CD14-positive monocyte (primary cell): Measurements from ENCODE around the gene C9. TPM values are rescaled to one million over a fixed set of nuclear protein-coding genes. Genes with fewer than 3 reads are reported as not detected.
A peak's percentile ranks its signal among the peaks of the same experiment; 100 is the strongest.

Experiments used
- DNase-seq, 3 donors: peaks; one replicate each; pipeline ENCODE4 v3.0.0-alpha.2; 2011 to 2022
- H2AFZ ChIP-seq: 2 replicates; pipeline ENCODE4 v1.6.0; 2012; ENCODE audit warnings: mild to moderate bottlenecking, low read depth, low read length, inconsistent platforms; ENCODE audit not compliant: insufficient read depth, poor library complexity, severe bottlenecking
- H3K27ac ChIP-seq, 2 donors: 1 replicate in 1 of 2; 2 replicates in 1 of 2; pipeline ENCODE4 v1.5.1; 2012 to 2013; ENCODE audit warnings: low read length in 2 of 2, control low read depth in 1 of 2, inconsistent platforms in 1 of 2, low read depth in 1 of 2, mild to moderate bottlenecking in 1 of 2
- H3K27me3 ChIP-seq, 2 donors: one replicate each; pipeline versions ENCODE4 v1.6.0 to v1.6.1; 2011 to 2013; ENCODE audit warnings: low read length in 2 of 2; ENCODE audit not compliant: control insufficient read depth in 2 of 2, insufficient read depth in 2 of 2
- H3K36me3 ChIP-seq, 2 donors: replicated peaks in 1 of 2; 1 replicate in 1 of 2; 2 replicates in 1 of 2; pipeline versions ENCODE4 v1.5.1 to v1.6.1; 2012 to 2013; ENCODE audit warnings: low read length in 2 of 2, control low read depth in 1 of 2, inconsistent platforms in 1 of 2, mild to moderate bottlenecking in 1 of 2; ENCODE audit not compliant: insufficient read depth in 2 of 2, control insufficient read depth in 1 of 2
- H3K4me1 ChIP-seq, 2 donors: 1 replicate in 1 of 2; 2 replicates in 1 of 2; pipeline versions ENCODE4 v1.5.1 to v1.6.1; 2012 to 2013; ENCODE audit warnings: low read length in 2 of 2, control low read depth in 1 of 2, inconsistent platforms in 1 of 2, mild to moderate bottlenecking in 1 of 2, moderate library complexity in 1 of 2; ENCODE audit not compliant: insufficient read depth in 2 of 2, control insufficient read depth in 1 of 2
- H3K4me2 ChIP-seq: replicated peaks from 2 replicates; pipeline ENCODE3; 2012; ENCODE audit warnings: low read length, moderate library complexity, mild to moderate bottlenecking; ENCODE audit not compliant: poor library complexity, severe bottlenecking; ENCODE audit errors: extremely low read depth
- H3K4me3 ChIP-seq, 3 experiments: fragments of 200-600 bp in 1 of 3; sonication (generic) in 1 of 3; replicated peaks in 1 of 3; 1 replicate in 2 of 3; 2 replicates in 1 of 3; pipeline ENCODE4 v1.5.1; 2011 to 2013; ENCODE audit warnings: low read length in 3 of 3, mild to moderate bottlenecking in 3 of 3, control low read depth in 2 of 3, low read depth in 2 of 3, inconsistent platforms in 1 of 3, moderate library complexity in 1 of 3
- H3K79me2 ChIP-seq: 2 replicates; pipeline ENCODE4 v1.6.0; 2012; ENCODE audit warnings: mild to moderate bottlenecking, control low read depth, inconsistent platforms, low read length, moderate library complexity; ENCODE audit not compliant: insufficient read depth
- H3K9ac ChIP-seq: 2 replicates; pipeline ENCODE4 v1.6.0; 2017; ENCODE audit warnings: low read length, mild to moderate bottlenecking; ENCODE audit not compliant: insufficient read depth, poor library complexity, severe bottlenecking
- H3K9me3 ChIP-seq, 2 donors: replicated peaks in 1 of 2; 1 replicate in 1 of 2; 2 replicates in 1 of 2; pipeline versions ENCODE4 v1.5.1 to v1.6.1; 2012 to 2013; ENCODE audit warnings: low read length in 2 of 2, control low read depth in 1 of 2; ENCODE audit not compliant: control insufficient read depth in 1 of 2, insufficient read depth in 1 of 2
- H4K20me1 ChIP-seq: 2 replicates; pipeline ENCODE4 v1.6.0; 2012; ENCODE audit warnings: mild to moderate bottlenecking, low read length, control low read depth, moderate library complexity; ENCODE audit not compliant: insufficient read depth
- H3K27ac Mint-ChIP-seq, 7 donors: one replicate each; pipeline ENCODE4 v1.8.0; 2020; ENCODE audit warnings: mild to moderate bottlenecking in 7 of 7, mixed read lengths in 7 of 7, moderate library complexity in 6 of 7, inconsistent platforms in 2 of 7
- H3K27me3 Mint-ChIP-seq, 3 donors: one replicate each; pipeline ENCODE4 v1.8.0; 2021 to 2022; ENCODE audit warnings: low read depth in 3 of 3, mild to moderate bottlenecking in 3 of 3, mixed read lengths in 3 of 3, moderate library complexity in 3 of 3, inconsistent platforms in 1 of 3
- H3K36me3 Mint-ChIP-seq, 2 donors: one replicate each; pipeline ENCODE4 v1.8.0; 2020; ENCODE audit warnings: mixed read lengths in 2 of 2, inconsistent platforms in 1 of 2, mild to moderate bottlenecking in 1 of 2
- H3K4me1 Mint-ChIP-seq: one replicate; pipeline ENCODE4 v1.8.0; 2020; ENCODE audit warnings: mild to moderate bottlenecking, mixed read lengths
- H3K4me3 Mint-ChIP-seq, 2 donors: one replicate each; pipeline ENCODE4 v1.8.0; 2020; ENCODE audit warnings: mild to moderate bottlenecking in 2 of 2, mixed read lengths in 2 of 2, moderate library complexity in 1 of 2
- H3K9me3 Mint-ChIP-seq, 7 donors: one replicate each; pipeline ENCODE4 v1.8.0; 2020 to 2022; ENCODE audit warnings: mixed read lengths in 7 of 7, mild to moderate bottlenecking in 6 of 7, moderate library complexity in 6 of 7, inconsistent platforms in 2 of 7
- CTCF ChIP-seq: fragments of 200-600 bp; IDR thresholded peaks from one replicate; pipeline ENCODE4 v1.8.0; 2022; ENCODE audit warnings: antibody characterized with exemption, mild to moderate bottlenecking
- WGBS: methylation state at CpG from one replicate; pipeline ENCODE4 v1.1.5; 2013; ENCODE audit warnings: missing lambda C conversion rate; ENCODE audit not compliant: insufficient coverage; 5-methylcytosine and 5-hydroxymethylcytosine counted together
- intact Hi-C, 2 donors: fragments of 100-400 bp; cut with micrococcal nuclease; formaldehyde crosslinking; loops; one replicate each; pipeline versions ENCODE4 v1.15.0 to v1.15.1; 2023
- polyA plus RNA-seq, 3 donors: library from polyadenylated mRNA; depleted of rRNA in 1 of 3; unstranded in 2 of 3; stranded (reverse) in 1 of 3; fragments of 300-500 nt in 2 of 3; fragments of >200 nt in 1 of 3; fragmentation: Illumina TruSeq in 2 of 3; gene quantifications; 1 replicate in 2 of 3; 2 replicates in 1 of 3; pipeline ENCODE4 v1.2.3, GENCODE V29; 2012 to 2021

Gene C9
- polyA plus RNA-seq, 3 donors: not detected

DNA sequence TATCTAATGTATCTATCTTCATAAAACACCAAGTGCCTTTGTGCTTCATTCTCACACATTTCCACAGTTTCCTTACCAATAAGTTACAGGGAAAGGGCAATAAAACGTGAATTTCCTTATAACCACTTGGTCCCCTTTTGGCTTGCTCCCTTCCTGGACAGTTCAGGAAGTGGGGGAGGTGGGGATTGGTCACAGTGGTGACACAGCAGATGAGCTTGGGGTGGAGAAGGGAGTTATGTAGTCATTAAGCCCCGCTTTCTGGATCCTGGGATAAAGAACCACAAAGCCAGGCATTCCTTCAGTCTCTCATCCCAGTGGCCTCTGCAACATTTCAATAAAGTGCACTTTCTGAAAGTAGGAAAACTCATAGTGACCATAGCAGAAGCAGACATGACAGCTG is 97.9 kb downstream of the C9 start:
- Mint-ChIP-seq H3K9me3 (no peaks in the 10 kb centered on the region), H3K27ac (peak overlapping the region; percentile 40 to 86 (median 78)), H3K27me3 (no peaks in the 10 kb centered on the region), H3K36me3 (peaks cover 11 to 12% of the 10 kb centered on the region in 2 donors), H3K4me3 (peak overlapping the region in 1 of 2 donors; percentile 42), H3K4me1 (peaks cover 82% of the 10 kb centered on the region)
- Histone ChIP-seq H3K79me2 (peaks cover 86% of the 10 kb centered on the region), H2AFZ (no peak overlapping the region), H3K9me3 (no peaks in the 10 kb centered on the region), H3K36me3 (no peaks in the 10 kb centered on the region), H3K9ac (peak overlapping the region; percentile 0), H3K27ac (peak overlapping the region; percentile 22 to 83), H3K4me2 (peak overlapping the region; percentile 57), H4K20me1 (peaks cover 5% of the 10 kb centered on the region), H3K27me3 (no peaks in the 10 kb centered on the region), H3K4me3 (peak overlapping the region in 1 of 3 experiments; percentile 64), H3K4me1 (peaks cover 81 to 99% of the 10 kb centered on the region in 2 donors)
- WGBS: no CpG with 5 or more reads among the region's 2 CpGs
- no peak for TF ChIP-seq CTCF
- intact Hi-C loops: no loop called here
- DNase-seq: peak in 2 of 3 donors; percentile 54 to 70

GRCh38 chr5:39264528-39264927 is 99.8 kb downstream of the C9 start:
- H3K27ac ChIP-seq: peak overlapping the region; percentile 53 to 77

More at GRCh38 chr5:39264528-39264927, 99.8 kb downstream of the C9 start:
- Mint-ChIP-seq H3K4me3 (peak overlapping the region; percentile 51 to 66), H3K27ac (peak overlapping the region; percentile 72 to 94 (median 88)), H3K4me1 (peaks cover 82% of the 10 kb centered on the region), H3K27me3 (no peaks in the 10 kb centered on the region), H3K9me3 (peaks cover 0 to 1% (median 0%) of the 10 kb centered on the region in 7 donors), H3K36me3 (peaks cover 20 to 22% of the 10 kb centered on the region in 2 donors)
- Histone ChIP-seq H3K36me3 (no peaks in the 10 kb centered on the region), H3K9me3 (no peaks in the 10 kb centered on the region), H3K9ac (no peak overlapping the region), H3K79me2 (peaks cover 94% of the 10 kb centered on the region), H3K4me1 (peaks cover 70 to 91% of the 10 kb centered on the region in 2 donors), H3K4me2 (peak overlapping the region; percentile 54), H2AFZ (no peak overlapping the region), H4K20me1 (peaks cover 5% of the 10 kb centered on the region), H3K27me3 (no peaks in the 10 kb centered on the region), H3K4me3 (peak overlapping the region in 1 of 3 experiments; percentile 54)
- no CpG with 5 or more reads among the region's 1 CpG for WGBS
- peak in 2 of 3 donors; percentile 31 to 38 for DNase-seq
- intact Hi-C loops: no loop called here
- no peak for TF ChIP-seq CTCF
